GM19372 (cell line): ENCODE results near the gene TULP1.
"Not testable (repeated sequence)": the region's sequence is repeated elsewhere in the genome, so short reads cannot be mapped to it uniquely, and the experiment has no call there.

Experiments
- ATAC-seq: cut with Tn5 transposase; IDR thresholded peaks from one replicate; pipeline ENCODE4 v1.9.1; 2021; ENCODE audit warnings: mild to moderate bottlenecking, low read depth, moderate library complexity; ENCODE audit not compliant: unreplicated experiment

TULP1 gene

GRCh38 chr6:35522660-35523658 is 10.3 kb upstream of the TULP1 start:
- no peak for ATAC-seq

DNA sequence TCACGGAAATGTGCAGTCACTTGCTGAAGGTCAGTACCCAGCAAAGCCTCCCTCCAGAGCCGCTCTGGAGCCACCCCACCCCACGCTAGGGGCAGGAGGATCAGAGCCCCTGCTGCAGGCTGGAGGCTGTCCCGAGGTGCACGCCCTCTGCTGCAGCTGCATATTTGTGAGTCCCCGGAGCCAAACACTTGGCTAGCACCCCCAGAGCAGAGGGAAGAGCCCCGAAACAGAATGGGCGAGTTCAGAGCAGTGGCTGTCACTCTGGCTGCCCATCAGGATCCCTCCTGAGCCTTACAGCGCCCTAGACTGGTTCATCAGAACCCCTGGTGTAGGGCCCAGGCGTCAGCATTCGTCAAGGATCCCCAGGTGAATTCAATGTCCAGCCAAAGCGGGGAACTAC is 9.5 kb upstream of the TULP1 start:
- ATAC-seq = no peak

DNA sequence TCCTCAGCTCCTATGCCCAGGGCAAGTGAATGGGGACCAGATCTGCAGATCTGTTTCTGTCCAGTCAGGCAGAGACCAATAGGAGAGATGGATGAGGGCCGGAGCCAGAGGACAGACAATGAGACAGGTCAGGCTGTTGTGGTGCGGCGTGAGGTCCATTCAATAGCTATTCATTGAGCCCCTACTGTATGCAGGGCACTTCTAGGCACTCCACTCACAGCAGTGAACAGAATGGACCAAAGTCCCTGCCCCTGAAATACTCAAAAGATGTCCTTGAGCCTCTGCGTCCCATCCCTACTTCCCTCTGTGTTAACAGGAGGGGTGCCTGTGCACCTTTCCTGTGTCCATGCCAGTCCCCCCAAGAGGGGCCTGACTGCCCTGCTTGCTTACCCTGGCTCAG is 8.5 kb upstream of the TULP1 start:
- no peak for ATAC-seq

GRCh38 chr6:35519313-35520015 is 6.8 kb upstream of the TULP1 start:
- ATAC-seq = no peak

DNA sequence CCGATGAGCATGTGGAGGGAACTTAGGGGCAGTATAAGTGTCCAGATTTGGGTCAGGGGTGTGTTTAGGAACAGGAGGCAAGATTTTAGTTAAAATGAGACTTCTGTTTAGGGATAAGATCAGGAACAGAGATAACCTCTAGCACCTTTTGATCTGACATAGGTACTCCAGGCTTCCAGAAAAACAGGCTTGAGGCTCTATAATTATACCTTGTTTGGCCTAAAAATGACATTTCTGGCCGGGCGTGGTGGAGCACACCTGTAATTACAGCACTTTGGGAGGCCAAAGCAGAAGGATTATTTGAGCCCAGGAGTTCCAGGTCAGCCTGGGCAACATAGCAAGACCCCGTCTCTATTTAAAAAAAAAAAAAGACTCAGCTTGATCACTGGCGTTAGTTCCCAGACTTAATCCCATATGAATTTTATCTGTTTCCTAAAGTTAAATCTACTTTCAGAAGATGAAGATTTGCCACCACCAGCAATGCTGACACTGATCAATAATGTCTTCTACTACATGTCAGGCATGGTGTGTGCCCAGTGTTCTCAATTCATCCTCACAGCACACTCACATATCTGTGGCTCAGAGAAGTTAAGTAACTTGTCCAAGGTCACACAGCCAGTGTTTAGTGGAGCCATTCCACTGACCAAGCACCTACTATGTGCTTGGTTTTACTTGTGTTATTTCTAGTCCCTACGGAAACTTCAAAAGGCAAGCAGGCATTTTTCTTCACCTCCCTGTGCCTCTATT is 6.0 kb upstream of the TULP1 start:
- ATAC-seq = no peak

GRCh38 chr6:35517978-35518377 is 5.3 kb upstream of the TULP1 start:
- not testable (repeated sequence) for ATAC-seq

DNA sequence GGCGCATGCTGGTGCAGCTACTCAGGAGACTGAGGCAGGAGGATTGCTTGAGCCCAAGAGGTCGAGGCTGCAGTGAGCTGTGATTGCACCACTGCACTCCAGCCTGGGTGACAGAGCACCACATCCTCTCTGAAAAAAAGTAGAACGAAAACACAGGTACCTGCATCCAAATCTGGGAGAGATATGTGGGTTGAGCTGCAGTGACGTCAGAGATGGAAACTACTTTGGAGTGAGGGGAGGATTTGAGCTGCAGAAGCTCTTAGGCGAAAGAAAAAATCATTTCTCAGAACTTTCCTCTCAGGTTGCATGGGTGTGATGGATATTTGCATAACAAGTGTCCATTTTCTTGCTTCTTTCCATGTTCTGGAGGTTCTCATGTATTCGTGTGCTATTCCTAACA is 4.0 kb upstream of the TULP1 start:
- ATAC-seq = no peak

DNA sequence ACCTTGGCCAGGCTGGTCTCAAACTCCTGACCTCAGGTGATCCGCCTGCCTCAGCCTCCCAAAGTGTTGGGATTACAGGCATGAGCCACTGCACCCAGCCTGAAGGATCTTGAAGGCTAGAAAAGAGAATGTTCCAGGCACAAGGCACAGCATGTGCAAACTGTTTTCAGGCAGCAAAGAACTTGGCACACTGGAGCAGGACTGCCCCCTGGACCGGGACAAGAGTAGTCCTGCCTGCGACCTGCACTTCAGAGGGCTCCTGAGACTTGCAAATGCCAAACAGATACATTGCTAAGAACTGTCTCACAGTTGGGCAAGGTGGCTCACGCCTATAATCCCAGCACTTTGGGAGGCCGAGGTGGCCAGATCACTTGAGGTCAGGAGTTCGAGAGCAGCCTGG is 3.2 kb upstream of the TULP1 start:
- not testable (repeated sequence) for ATAC-seq

DNA sequence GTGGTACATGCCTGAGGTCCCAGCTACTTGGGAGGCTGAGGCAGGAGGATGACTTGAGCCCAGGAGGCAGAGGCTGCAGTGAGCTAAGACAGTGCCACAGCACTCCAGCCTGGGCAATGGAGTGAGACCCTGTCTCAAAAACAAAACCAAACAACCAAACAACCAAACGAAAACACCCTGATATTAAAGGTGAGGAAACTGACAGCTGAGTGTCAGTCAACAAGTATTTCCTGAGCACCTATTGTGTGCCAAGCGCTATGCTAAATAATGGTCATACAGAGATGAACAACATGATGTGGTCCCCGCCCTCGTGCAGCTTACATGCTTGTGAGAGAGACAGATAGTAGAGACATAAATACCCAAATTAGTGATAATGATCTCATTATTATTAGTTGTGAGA is 1.9 kb upstream of the TULP1 start:
- ATAC-seq = no peak

- no peak for ATAC-seq
Observed at GRCh38 chr6:35512006-35512405, 690 bp downstream of the TULP1 start.

GRCh38 chr6:35511562-35511941 is 1.1 kb downstream of the TULP1 start:
- no peak for ATAC-seq

DNA sequence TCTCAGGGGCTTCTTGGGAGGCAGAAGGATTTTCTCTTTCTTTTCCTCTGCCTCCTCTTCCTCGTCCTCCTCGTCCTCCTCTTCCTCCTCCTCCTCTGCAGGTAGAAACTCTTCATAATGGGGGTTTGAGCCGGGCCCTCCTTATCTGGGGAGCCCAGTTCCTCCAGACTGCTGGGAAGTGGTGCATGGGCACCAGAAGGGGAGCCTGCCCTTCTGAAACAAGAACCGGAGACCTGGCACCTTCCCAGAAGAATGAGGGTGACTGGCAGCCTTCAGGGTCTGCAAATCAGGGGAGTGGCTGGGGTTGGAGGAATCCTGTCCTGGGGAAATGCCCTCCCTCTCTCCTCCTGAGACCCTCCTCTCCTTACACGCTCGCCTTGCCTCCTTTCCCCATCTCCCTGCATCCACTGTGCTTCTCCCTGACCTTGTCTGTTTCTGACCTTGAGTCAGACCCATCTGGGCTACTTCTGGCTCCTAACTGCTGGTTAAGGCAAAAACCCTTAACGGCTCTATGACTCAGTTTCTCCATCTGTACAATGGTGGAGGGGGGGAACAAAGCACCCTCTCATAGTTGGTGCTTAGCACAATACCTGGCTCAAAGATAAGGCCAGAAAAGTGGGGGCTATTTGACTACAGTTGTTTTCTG is 1.7 kb downstream of the TULP1 start:
- ATAC-seq = no peak

DNA sequence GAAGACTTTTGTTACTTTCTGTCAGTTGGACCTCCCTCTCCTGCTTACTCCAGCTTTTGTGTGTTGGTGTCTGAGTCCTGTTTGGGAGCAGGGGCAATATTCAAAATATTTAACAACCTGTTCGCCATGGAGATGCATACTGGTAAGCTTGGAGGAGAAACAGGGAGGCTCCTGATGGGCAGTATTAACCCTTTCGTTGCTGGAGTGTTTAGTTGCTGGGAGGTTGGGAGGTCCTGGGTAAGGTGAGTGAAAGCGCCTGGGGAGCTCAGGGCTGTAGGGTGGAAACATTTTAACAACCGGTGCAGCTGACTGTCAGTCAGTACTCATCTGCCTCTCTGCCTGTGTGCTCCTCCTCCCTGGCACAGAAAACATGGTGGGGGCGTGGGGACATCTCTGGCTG is 4.2 kb downstream of the TULP1 start:
- no peak for ATAC-seq

GRCh38 chr6:35508027-35508426 is 4.7 kb downstream of the TULP1 start:
- ATAC-seq = no peak

DNA sequence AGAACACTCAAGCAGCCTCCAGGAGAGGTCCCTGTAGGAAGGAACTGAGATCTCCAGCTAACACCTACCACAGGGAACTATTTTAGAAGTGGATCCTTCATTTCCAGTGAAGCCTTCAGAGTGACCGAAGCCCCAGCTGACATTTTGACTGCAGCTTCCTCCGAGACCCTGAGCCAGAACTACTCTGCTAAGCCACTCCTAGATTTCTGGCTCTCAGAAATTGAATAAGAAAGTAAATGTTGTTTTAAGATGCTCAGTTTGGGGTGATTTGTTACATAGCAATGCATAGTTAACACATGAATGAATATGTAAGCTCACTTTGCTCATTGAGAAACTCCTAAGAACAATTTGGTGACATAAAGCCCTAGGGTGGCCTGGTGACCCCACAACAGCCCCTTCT is 5.5 kb downstream of the TULP1 start:
- ATAC-seq = no peak

DNA sequence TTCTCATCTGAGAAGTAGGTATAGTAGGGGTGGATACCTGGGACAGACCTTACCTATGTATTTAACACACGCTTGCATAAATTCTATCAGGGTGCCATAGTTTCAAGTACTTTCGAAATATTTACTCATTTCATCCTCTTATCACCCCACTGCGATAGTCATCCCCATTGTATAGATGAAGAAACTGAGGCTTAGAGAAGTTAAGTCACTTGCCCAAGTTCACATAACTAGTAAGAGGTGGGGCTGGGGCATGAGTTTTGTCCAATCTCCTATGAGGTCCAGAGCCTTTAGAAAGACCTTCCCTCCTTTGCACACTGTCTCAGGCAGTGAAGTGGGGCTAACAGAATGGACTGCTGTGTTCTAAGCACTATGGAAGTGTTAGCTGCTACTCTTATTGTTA is 6.2 kb downstream of the TULP1 start:
- ATAC-seq = no peak

- ATAC-seq = no peak
Observed at GRCh38 chr6:35505999-35506412, 6.7 kb downstream of the TULP1 start.

- ATAC-seq = no peak
Observed at GRCh38 chr6:35503534-35503933, 9.2 kb downstream of the TULP1 start.

GRCh38 chr6:35501784-35502183 is 10.9 kb downstream of the TULP1 start:
- no peak for ATAC-seq

- no peak for ATAC-seq
Observed at GRCh38 chr6:35500782-35501181, 11.9 kb downstream of the TULP1 start.

DNA sequence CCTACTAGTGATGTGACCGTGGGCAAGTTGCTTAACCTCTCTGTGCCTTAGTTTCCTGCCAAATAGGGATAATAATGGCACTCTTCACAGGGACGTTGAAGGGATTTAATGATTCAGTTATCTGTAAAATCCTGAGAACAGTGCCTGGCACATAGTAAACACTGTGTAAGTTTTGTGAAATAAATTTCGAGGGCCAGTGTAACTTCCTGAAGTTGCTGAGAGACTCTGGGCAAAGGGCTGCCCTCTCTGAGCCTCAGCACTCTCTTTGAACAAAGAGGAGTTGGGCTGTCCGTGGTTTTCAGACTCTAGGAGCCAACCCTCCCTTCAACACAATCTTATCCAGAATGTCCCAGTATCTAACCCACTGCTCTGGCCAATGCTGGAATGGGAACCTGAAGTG is 13.3 kb downstream of the TULP1 start:
- no peak for ATAC-seq
